Measurements from ENCODE around the gene GPC6. TPM values are rescaled to one million over a fixed set of nuclear protein-coding genes. Genes with fewer than 3 reads are reported as not detected.

GPC6 gene
- total and polyA plus RNA-seq, 4 donors = 5.9 to 29.1 (median 18.2) TPM

DNA sequence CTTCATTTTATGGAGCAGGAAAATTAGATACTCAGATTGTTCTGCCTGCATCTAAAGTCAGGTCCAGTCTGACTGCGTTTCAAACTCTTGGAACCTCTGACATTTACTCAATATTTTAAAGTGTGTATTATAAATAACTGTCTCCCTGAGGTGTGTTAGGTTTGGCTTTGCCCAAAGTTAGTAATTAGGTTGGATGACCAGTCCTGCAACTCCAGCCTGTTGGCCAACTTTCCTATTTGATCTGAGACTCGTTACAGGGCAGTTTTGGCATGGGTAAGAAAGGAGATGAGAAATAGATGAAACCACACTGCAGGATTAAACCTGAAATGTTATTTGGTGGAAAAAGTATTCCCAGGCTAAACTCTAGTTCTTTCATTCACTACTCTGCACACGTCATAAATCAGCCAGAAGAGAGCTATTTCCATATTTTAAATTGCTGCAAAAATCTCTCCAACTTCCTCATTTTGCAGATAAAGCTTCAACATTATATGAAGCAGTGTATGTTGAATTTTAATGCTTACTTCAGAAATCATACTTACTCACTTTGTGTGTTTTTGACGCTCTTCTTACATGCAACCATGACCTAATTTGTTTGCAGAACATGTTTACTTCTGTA, 895.8 kb downstream of the GPC6 start:
- H3K9me3 ChIP-seq (ENCODE audit: control insufficient read depth in 4 of 4, low read length in 3 of 4) = no peaks in the 10 kb centered on the region
- H3K4me1 ChIP-seq (ENCODE audit: control insufficient read depth in 4 of 4, insufficient read depth in 4 of 4, low read length in 3 of 4) = peaks cover 4 to 47% (median 35%) of the 10 kb centered on the region in 4 donors
- no peaks in the 10 kb centered on the region for H3K36me3 ChIP-seq (ENCODE audit: control insufficient read depth in 4 of 4, insufficient read depth in 3 of 4, low read depth in 1 of 4, low read length in 3 of 4)
- 18% methylated on average over 4 of the region's 4 CpGs for WGBS
- TF ChIP-seq NR2F2 (IDR thresholded peaks at IDR 0.05) (no peak), HNF4A (conservative IDR thresholded peaks at IDR 0.05) (peak; percentile 46 to 55), RXRA (IDR thresholded peaks at IDR 0.05) (peak; percentile 45 to 58), EGR1 (IDR thresholded peaks at IDR 0.05; ENCODE audit: low read depth in 2 of 2) (no peak), YY1 (IDR thresholded peaks at IDR 0.05) (peak; percentile 47), TAF1 (conservative IDR thresholded peaks at IDR 0.05) (no peak), FOXA2 (IDR thresholded peaks at IDR 0.05) (no peak), SP1 (IDR thresholded peaks at IDR 0.05) (peak; percentile 47), FOXA1 (IDR thresholded peaks at IDR 0.05) (no peak), JUND (IDR thresholded peaks at IDR 0.05) (peak; percentile 30 to 32), GABPA (IDR thresholded peaks at IDR 0.05 in 1 of 2, conservative IDR thresholded peaks at IDR 0.05 in 1 of 2) (no peak), RAD21 (IDR thresholded peaks at IDR 0.05) (peak in 1 of 2 donors; percentile 44), HNF4G (IDR thresholded peaks at IDR 0.05) (no peak)
- TF ChIP-seq, protein P1, sequence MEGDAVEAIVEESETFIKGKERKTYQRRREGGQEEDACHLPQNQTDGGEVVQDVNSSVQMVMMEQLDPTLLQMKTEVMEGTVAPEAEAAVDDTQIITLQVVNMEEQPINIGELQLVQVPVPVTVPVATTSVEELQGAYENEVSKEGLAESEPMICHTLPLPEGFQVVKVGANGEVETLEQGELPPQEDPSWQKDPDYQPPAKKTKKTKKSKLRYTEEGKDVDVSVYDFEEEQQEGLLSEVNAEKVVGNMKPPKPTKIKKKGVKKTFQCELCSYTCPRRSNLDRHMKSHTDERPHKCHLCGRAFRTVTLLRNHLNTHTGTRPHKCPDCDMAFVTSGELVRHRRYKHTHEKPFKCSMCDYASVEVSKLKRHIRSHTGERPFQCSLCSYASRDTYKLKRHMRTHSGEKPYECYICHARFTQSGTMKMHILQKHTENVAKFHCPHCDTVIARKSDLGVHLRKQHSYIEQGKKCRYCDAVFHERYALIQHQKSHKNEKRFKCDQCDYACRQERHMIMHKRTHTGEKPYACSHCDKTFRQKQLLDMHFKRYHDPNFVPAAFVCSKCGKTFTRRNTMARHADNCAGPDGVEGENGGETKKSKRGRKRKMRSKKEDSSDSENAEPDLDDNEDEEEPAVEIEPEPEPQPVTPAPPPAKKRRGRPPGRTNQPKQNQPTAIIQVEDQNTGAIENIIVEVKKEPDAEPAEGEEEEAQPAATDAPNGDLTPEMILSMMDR (IDR thresholded peaks at IDR 0.05; ENCODE audit: low read depth, low read length, missing input control) = no peak
- TF ChIP-seq, protein P2, sequence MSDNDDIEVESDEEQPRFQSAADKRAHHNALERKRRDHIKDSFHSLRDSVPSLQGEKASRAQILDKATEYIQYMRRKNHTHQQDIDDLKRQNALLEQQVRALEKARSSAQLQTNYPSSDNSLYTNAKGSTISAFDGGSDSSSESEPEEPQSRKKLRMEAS (IDR thresholded peaks at IDR 0.05) = peak; percentile 12
- TF ChIP-seq, protein P3, sequence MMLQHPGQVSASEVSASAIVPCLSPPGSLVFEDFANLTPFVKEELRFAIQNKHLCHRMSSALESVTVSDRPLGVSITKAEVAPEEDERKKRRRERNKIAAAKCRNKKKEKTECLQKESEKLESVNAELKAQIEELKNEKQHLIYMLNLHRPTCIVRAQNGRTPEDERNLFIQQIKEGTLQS (IDR thresholded peaks at IDR 0.05) = peak; percentile 28
- TF ChIP-seq, protein P4, sequence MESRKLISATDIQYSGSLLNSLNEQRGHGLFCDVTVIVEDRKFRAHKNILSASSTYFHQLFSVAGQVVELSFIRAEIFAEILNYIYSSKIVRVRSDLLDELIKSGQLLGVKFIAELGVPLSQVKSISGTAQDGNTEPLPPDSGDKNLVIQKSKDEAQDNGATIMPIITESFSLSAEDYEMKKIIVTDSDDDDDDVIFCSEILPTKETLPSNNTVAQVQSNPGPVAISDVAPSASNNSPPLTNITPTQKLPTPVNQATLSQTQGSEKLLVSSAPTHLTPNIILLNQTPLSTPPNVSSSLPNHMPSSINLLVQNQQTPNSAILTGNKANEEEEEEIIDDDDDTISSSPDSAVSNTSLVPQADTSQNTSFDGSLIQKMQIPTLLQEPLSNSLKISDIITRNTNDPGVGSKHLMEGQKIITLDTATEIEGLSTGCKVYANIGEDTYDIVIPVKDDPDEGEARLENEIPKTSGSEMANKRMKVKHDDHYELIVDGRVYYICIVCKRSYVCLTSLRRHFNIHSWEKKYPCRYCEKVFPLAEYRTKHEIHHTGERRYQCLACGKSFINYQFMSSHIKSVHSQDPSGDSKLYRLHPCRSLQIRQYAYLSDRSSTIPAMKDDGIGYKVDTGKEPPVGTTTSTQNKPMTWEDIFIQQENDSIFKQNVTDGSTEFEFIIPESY (IDR thresholded peaks at IDR 0.05) = no peak
- TF ChIP-seq, protein P5, sequence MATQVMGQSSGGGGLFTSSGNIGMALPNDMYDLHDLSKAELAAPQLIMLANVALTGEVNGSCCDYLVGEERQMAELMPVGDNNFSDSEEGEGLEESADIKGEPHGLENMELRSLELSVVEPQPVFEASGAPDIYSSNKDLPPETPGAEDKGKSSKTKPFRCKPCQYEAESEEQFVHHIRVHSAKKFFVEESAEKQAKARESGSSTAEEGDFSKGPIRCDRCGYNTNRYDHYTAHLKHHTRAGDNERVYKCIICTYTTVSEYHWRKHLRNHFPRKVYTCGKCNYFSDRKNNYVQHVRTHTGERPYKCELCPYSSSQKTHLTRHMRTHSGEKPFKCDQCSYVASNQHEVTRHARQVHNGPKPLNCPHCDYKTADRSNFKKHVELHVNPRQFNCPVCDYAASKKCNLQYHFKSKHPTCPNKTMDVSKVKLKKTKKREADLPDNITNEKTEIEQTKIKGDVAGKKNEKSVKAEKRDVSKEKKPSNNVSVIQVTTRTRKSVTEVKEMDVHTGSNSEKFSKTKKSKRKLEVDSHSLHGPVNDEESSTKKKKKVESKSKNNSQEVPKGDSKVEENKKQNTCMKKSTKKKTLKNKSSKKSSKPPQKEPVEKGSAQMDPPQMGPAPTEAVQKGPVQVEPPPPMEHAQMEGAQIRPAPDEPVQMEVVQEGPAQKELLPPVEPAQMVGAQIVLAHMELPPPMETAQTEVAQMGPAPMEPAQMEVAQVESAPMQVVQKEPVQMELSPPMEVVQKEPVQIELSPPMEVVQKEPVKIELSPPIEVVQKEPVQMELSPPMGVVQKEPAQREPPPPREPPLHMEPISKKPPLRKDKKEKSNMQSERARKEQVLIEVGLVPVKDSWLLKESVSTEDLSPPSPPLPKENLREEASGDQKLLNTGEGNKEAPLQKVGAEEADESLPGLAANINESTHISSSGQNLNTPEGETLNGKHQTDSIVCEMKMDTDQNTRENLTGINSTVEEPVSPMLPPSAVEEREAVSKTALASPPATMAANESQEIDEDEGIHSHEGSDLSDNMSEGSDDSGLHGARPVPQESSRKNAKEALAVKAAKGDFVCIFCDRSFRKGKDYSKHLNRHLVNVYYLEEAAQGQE (IDR thresholded peaks at IDR 0.05) = no peak
- H3K27me3 ChIP-seq (ENCODE audit: control insufficient read depth in 4 of 4, insufficient read depth in 4 of 4, low read length in 3 of 4) = no peaks in the 10 kb centered on the region
- no peak overlapping the region for H3K9ac ChIP-seq (ENCODE audit: low read depth in 1 of 2, low read length in 2 of 2)
- H3K4me3 ChIP-seq (ENCODE audit: low read depth in 1 of 3, low read length in 3 of 3) = no peak overlapping the region
- peak overlapping the region; percentile 9 to 17 for H3K27ac ChIP-seq (ENCODE audit: low read depth in 1 of 2, low read length in 2 of 2)
- no peak for DNase-seq (ENCODE audit: low spot score)

All from liver (tissue), 9 donors.